ENCODE data around the gene CNTN1. TPM values are rescaled to one million over a fixed set of nuclear protein-coding genes. Genes with fewer than 3 reads are reported as not detected.

CNTN1 gene
- total and polyA plus RNA-seq, 2 donors (not counting 1 experiment from before 2014, with no cell fraction given) = not detected

- Histone ChIP-seq H3K36me3 (replicated peaks in 1 of 2; ENCODE audit: control extremely low read depth in 1 of 2, control insufficient read depth in 1 of 2, extremely low read depth in 1 of 2, insufficient read depth in 2 of 2, low read length in 1 of 2) (no peaks in the 10 kb centered on the region), H3K27me3 (replicated peaks in 1 of 4; ENCODE audit: control extremely low read depth in 1 of 4, control insufficient read depth in 3 of 4, insufficient read depth in 4 of 4, low read length in 3 of 4) (no peaks in the 10 kb centered on the region), H2AFZ (ENCODE audit: insufficient read depth, low read depth, low read length, poor library complexity, severe bottlenecking) (no peak overlapping the region), H3K4me3 (ENCODE audit: control extremely low read depth in 1 of 5, extremely low read depth in 1 of 5, insufficient read depth in 1 of 5, low read depth in 2 of 5, low read length in 4 of 5) (no peak overlapping the region), H3K4me2 (replicated peaks; ENCODE audit: low read depth, low read length, poor library complexity, severe bottlenecking) (no peak overlapping the region), H3K4me1 (ENCODE audit: control insufficient read depth in 2 of 2, insufficient read depth in 2 of 2, low read length in 2 of 2) (no peaks in the 10 kb centered on the region), H3K79me2 (ENCODE audit: control insufficient read depth, insufficient read depth, low read length) (no peaks in the 10 kb centered on the region), H3K27ac (ENCODE audit: low read length in 2 of 2) (no peak overlapping the region), H3K9ac (ENCODE audit: low read length) (no peak overlapping the region), H3K9me3 (ENCODE audit: control extremely low read depth in 1 of 3, control insufficient read depth in 2 of 3, insufficient read depth in 1 of 3, low read length in 2 of 3) (no peaks in the 10 kb centered on the region), H4K20me1 (ENCODE audit: control insufficient read depth, insufficient read depth, low read length, poor library complexity, severe bottlenecking) (no peaks in the 10 kb centered on the region)
- Mint-ChIP-seq H3K27me3 (peaks cover 3% of the 10 kb centered on the region), H3K27ac (no peak overlapping the region), H3K9me3 (ENCODE audit: insufficient read depth) (no peaks in the 10 kb centered on the region), H3K4me1 (no peaks in the 10 kb centered on the region), H3K4me3 (no peak overlapping the region)
- DNase-seq (no peak), ATAC-seq (ENCODE audit: low read depth) (no peak)
- CTCF ChIA-PET = no interaction called here
- 75% methylated on average over 1 of the region's 3 CpGs for WGBS (ENCODE audit: insufficient coverage)
- intact Hi-C loops (cut with micrococcal nuclease) = no loop called here
- TF ChIP-seq CTCF (IDR thresholded peaks at IDR 0.05) (no peak), EZH2 (IDR thresholded peaks at IDR 0.05; ENCODE audit: borderline replicate concordance, insufficient read depth, low read depth, low read length, poor library complexity, severe bottlenecking) (no peak)
- POLR2A ChIA-PET = no interaction called here
These were observed 206.3 kb downstream of the CNTN1 start for GRCh38 chr12:40898505-40898904.

GRCh38 chr12:40903040-40903439 lies 210.8 kb downstream of the CNTN1 start:
- ChIA-PET POLR2A (no interaction called here), CTCF (no interaction called here)
- Histone ChIP-seq H3K27ac (ENCODE audit: low read length in 2 of 2) (no peak overlapping the region), H3K4me1 (ENCODE audit: control insufficient read depth in 2 of 2, insufficient read depth in 2 of 2, low read length in 2 of 2) (no peaks in the 10 kb centered on the region), H3K27me3 (replicated peaks in 1 of 4; ENCODE audit: control extremely low read depth in 1 of 4, control insufficient read depth in 3 of 4, insufficient read depth in 4 of 4, low read length in 3 of 4) (no peaks in the 10 kb centered on the region), H3K9ac (ENCODE audit: low read length) (no peak overlapping the region), H3K4me2 (replicated peaks; ENCODE audit: low read depth, low read length, poor library complexity, severe bottlenecking) (no peak overlapping the region), H3K36me3 (replicated peaks in 1 of 2; ENCODE audit: control extremely low read depth in 1 of 2, control insufficient read depth in 1 of 2, extremely low read depth in 1 of 2, insufficient read depth in 2 of 2, low read length in 1 of 2) (no peaks in the 10 kb centered on the region), H4K20me1 (ENCODE audit: control insufficient read depth, insufficient read depth, low read length, poor library complexity, severe bottlenecking) (no peaks in the 10 kb centered on the region), H3K9me3 (ENCODE audit: control extremely low read depth in 1 of 3, control insufficient read depth in 2 of 3, insufficient read depth in 1 of 3, low read length in 2 of 3) (no peaks in the 10 kb centered on the region), H3K4me3 (ENCODE audit: control extremely low read depth in 1 of 5, extremely low read depth in 1 of 5, insufficient read depth in 1 of 5, low read depth in 2 of 5, low read length in 4 of 5) (no peak overlapping the region), H2AFZ (ENCODE audit: insufficient read depth, low read depth, low read length, poor library complexity, severe bottlenecking) (no peak overlapping the region), H3K79me2 (ENCODE audit: control insufficient read depth, insufficient read depth, low read length) (no peaks in the 10 kb centered on the region)
- H3K4me1 Mint-ChIP-seq = no peaks in the 10 kb centered on the region
- WGBS (ENCODE audit: insufficient coverage) = 82% methylated on average over 1 of the region's 1 CpG
- H3K27me3 Mint-ChIP-seq = peaks cover 3% of the 10 kb centered on the region
- no peak overlapping the region for H3K27ac Mint-ChIP-seq
- intact Hi-C loops (cut with micrococcal nuclease) = no loop called here
- ATAC-seq (ENCODE audit: low read depth) (no peak), DNase-seq (no peak)
- TF ChIP-seq CTCF (IDR thresholded peaks at IDR 0.05) (no peak), EZH2 (IDR thresholded peaks at IDR 0.05; ENCODE audit: borderline replicate concordance, insufficient read depth, low read depth, low read length, poor library complexity, severe bottlenecking) (no peak)
- no peaks in the 10 kb centered on the region for H3K9me3 Mint-ChIP-seq (ENCODE audit: insufficient read depth)
- H3K4me3 Mint-ChIP-seq = no peak overlapping the region
